Adrenal gland (tissue), 5 donors: ENCODE results near the gene CIC.

ENCODE experiments used
- POLR2A ChIP-seq, 2 donors: fragments of 450-650 bp; IDR thresholded peaks; one replicate each; pipeline ENCODE4 v1.6.1; 2017; ENCODE audit warnings: antibody characterized with exemption in 2 of 2, mild to moderate bottlenecking in 2 of 2, moderate library complexity in 1 of 2
- TF ChIP-seq, protein P1 (sequence below), 6 experiments: fragments of 450-650 bp in 4 of 6; fragments of 200-600 bp in 2 of 6; sonication (generic) in 1 of 6; IDR thresholded peaks; 1 replicate in 5 of 6; 2 replicates in 1 of 6; pipeline versions ENCODE4 v1.5.1 to v1.8.0; 2016 to 2021; ENCODE audit warnings: antibody characterized with exemption in 6 of 6, mild to moderate bottlenecking in 2 of 6, moderate library complexity in 1 of 6
- donor health status: DM: no; HTN: no; CAD: no.

DNA sequence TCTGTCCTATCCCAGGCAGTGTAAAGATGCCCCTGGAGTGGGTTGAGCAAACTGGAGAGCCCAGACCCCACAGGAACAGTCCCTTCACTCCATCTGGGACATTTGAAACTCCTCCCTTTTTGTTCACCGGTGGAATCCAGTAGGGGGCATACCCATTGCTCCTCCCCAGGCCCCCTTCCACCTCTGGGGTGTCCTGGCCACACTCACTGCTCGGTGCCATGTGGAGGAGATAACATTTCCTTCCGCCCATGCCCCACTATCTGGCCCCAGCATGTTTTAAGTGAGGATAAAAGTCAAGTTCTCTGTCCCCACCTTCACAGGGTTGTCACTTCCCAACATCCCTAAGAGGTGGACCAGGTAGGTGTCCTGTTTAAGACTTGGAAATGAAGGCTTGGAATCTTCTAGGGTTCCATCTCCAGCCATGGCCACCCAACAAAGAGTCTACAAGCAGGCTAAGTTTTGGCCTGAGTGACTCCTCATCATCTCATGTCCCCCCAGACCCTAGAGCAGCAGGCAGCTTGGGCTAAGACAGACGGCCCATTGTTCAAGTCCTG, 39.7 kb upstream of the CIC start:
- TF ChIP-seq, protein P1, sequence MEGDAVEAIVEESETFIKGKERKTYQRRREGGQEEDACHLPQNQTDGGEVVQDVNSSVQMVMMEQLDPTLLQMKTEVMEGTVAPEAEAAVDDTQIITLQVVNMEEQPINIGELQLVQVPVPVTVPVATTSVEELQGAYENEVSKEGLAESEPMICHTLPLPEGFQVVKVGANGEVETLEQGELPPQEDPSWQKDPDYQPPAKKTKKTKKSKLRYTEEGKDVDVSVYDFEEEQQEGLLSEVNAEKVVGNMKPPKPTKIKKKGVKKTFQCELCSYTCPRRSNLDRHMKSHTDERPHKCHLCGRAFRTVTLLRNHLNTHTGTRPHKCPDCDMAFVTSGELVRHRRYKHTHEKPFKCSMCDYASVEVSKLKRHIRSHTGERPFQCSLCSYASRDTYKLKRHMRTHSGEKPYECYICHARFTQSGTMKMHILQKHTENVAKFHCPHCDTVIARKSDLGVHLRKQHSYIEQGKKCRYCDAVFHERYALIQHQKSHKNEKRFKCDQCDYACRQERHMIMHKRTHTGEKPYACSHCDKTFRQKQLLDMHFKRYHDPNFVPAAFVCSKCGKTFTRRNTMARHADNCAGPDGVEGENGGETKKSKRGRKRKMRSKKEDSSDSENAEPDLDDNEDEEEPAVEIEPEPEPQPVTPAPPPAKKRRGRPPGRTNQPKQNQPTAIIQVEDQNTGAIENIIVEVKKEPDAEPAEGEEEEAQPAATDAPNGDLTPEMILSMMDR (IDR thresholded peaks at IDR 0.05) = no peak
- TF ChIP-seq POLR2A (IDR thresholded peaks at IDR 0.05) = no peak
